NCI-H1930 (cell line): ENCODE data around the gene KCTD7.
"Not testable (repeated sequence)": the region's sequence is repeated elsewhere in the genome, so short reads cannot be mapped to it uniquely, and the experiment has no call there.

ENCODE experiments used
- DNase-seq, 2 experiments: peaks; one replicate each; lab custom pipeline; 2025; lab: John Stamatoyannopoulos, UW

The KCTD7 gene

DNA sequence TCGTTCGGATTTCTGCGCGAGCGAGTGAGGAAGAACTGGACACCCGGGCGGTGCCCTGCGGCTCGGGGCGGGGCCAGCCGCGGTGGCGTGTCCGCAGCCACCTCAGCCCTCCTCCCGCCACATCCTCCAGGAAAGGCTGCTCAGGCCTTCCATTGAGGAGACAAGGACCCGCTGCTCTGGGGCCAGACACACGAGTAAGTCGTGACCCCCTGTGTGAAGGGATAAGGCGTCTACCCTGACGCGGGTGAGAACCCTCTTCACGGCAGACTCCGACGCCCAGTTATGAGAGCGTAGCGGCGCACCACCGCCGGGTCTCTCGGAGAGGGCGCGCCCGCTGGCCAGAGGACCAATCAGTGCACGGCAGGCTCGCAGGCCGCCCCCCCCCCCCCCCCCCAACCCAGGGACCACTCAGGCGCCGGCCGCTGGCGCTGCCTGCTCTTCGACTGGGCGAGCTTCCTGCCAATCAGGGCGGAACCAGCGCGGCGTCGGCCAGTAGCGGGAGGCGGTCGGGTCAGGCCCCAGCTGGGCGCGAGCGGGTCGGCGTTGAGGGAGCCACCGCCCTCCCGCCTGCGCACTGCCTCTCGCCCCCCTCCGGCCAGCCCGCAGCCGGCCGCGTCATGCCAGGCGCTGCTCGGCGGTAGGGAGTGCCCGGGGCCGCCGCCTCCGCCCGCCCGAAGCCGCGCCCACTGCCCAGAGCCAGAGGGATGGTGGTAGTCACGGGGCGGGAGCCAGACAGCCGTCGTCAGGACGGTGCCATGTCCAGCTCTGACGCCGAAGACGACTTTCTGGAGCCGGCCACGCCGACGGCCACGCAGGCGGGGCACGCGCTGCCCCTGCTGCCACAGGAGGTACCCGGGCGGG, at the start of gene KCTD7:
Gene KCTD7, plus strand, starts transcription at position 521 of the 861 bp plus-strand sequence. Its CDS starts 184 bp downstream, at position 705.
- DNase-seq, result peak; percentile 96 to 99

- DNase-seq, result not testable (repeated sequence)
These were observed 48.3 kb upstream of the KCTD7 start for GRCh38 chr7:66580380-66580779.

DNA sequence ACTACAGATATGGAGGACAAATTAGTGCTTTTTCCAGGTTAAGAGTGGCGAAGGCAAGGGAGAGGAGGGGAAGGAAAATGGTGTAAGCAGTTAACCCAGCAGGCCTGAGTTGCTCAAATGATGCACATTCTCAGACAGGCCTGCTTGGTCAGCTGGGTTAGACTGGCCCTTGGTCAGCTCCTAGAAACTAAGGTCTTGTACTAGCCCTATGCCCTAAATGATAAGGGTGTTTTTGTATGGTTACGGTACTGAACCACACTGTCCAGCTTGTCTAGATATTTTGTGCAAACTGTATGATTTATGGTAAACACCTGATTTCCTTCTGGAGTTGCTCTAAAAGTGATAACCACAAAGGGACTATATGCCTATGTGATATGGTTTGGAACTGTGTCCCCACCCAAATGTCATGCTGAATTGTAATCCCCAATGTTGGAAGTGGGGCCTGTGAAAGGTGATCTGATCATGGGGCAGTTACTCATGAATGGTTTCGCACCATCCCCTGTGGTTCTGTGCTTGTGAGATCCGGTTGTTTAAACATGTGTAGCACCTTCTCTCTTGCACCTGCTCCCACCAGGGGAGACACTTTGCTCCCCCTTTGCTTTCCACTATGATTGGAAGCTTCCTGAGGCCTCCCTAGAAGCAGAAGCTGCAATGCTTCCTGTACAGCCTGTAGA, 45.7 kb upstream of the KCTD7 start:
- DNase-seq, result not testable (repeated sequence)

- no peak for DNase-seq
These were observed 45.1 kb upstream of the KCTD7 start for GRCh38 chr7:66583490-66584110.

DNA sequence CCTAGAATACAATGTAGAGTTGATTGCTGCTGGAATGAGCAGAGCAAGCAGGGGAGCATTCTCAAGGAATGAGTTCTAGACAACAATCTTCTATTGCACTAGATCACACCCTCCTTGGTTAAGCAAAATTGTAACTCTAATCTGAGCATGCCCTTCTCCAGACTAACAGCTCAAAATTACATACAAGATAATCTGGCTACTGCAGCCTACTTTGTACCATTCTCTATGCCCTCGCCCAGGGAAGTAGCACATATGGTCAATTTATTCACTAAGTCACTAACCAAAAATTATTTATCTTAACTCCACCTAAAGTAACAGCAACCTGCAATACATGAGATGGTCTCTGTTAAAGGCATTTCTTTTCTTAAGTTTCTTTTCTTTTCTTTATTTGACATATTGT, 42.5 kb upstream of the KCTD7 start:
- no peak for DNase-seq

DNA sequence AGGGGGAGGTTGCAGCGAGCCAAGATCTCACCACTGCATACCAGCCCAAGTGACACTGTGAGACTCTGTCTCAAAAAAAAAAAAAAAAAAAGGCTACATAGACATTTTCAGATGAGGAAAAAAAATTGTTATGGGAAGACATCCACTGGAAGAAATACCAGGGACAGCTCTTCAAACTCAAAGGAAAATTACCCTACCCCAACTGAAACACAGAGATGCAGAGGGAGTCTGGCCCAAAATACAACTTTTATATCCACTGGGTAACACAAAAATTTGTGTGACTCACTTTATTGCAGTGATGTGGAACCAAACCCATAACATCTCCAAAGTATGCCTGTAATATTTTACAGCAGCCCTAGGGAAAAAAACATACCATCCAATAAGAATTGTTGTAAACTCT, 40.5 kb upstream of the KCTD7 start:
- not testable (repeated sequence) for DNase-seq

GRCh38 chr7:66588856-66589570, 39.7 kb upstream of the KCTD7 start:
- not testable (repeated sequence) for DNase-seq

- DNase-seq, result not testable (repeated sequence)
These were observed 38.2 kb upstream of the KCTD7 start for GRCh38 chr7:66590302-66591057.

GRCh38 chr7:66591058-66591798, 37.5 kb upstream of the KCTD7 start:
- not testable (repeated sequence) for DNase-seq

DNA sequence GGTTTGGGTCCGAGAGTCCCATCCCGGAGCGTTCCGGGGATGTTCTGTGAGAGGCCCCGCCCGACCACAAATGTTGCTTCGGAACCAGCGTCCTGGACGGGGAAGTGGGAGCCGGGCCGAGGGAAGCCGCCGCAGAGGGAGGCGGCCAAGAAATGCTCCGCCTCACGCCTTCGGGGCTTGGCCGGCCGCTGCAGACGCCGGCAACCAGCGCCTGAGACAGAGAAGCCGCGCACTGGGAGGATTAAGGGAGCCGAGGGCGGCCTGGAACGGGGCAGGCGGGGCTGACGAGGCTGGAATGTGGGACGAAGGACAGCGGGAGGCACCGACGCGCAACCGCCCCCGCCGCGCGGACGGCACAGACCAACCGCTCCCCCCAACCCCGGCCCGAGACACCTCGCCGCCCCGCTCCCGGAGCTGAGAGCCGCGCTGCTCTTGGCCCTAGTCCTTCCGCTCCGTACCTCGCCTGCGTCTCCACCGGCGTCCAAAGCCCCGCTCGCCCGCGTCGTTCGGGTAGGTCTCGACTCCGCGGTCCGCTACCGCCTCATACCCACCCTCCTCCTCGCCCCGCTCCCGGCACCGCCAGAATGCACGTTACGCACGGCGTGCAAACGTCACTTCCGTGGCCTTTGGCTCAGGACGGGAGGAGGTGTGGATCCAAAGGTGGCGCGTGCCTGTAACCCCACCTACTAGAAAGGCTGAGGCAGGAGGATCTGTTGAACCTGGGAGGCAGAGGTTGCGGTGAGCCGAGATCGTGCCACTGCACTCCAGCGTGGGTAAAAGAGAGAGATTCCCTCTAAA, 36.7 kb upstream of the KCTD7 start:
- peak; percentile 89 to 94 for DNase-seq

DNA sequence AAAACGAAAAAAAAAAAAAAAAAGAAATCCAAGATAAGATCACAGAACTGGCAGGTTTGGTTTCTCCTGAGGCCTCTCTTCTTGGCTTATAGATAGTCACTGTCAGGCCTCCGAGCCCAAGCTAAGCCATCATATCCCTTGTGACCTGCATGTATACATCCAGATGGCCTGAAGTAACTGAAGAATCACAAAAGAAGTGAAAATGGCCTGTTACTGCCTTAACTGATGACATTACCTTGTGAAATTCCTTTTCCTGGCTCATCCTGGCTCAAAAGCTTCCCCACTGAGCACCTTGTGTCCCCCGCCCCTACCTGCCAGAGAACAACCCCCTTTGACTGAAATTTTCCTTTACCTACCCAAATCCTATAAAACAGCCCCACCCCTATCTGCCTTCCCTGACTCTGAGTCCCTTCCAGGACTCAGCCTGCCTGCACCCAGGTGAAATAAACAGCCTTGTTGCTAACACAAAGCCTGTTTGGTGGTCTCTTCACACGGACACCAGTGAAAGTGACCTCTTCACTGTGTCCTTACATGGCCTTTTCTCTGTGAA, 36.0 kb upstream of the KCTD7 start:
- DNase-seq, result not testable (repeated sequence)

DNA sequence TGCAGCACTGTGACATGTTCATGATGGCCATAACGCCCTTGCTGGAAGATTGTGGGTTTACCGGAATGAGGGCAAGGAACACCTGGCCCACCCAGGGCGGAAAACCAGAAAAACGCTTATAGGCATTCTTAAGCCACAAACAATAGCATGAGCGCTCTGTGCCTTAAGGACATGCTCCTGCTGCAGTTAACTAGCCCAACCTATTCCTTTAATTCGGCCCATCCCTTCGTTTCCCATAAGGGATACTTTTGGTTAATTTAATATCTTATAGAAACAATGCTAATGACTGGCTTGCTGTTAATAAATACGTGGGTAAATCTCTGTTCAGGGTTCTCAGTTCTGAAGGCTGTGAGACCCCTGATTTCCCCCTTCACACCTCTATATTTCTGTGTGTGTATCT, 34.6 kb upstream of the KCTD7 start:
- DNase-seq, result not testable (repeated sequence)

DNA sequence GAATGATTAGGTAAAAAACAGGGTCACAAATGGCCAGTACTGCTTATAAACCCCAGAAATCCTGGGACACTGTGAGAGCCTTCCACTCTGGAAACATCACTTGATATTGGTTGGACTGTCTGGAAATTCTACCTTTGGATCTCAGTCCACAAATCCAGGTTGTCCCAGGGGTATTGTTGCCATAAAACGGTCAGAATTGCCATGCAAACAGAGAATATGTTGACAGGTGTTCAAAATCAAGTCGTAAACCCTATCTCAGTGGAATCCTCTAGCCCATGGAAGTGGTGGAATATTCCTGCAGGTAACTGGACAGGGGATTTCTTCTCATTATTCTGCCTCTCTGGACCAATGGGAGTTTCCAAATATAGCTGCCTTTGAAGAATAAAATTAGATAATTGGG, 31.2 kb upstream of the KCTD7 start:
- DNase-seq, result peak in 1 of 2 experiments; percentile 61

GRCh38 chr7:66602159-66602558, 26.5 kb upstream of the KCTD7 start:
- DNase-seq, result no peak

GRCh38 chr7:66604198-66604597, 24.5 kb upstream of the KCTD7 start:
- DNase-seq, result no peak

DNA sequence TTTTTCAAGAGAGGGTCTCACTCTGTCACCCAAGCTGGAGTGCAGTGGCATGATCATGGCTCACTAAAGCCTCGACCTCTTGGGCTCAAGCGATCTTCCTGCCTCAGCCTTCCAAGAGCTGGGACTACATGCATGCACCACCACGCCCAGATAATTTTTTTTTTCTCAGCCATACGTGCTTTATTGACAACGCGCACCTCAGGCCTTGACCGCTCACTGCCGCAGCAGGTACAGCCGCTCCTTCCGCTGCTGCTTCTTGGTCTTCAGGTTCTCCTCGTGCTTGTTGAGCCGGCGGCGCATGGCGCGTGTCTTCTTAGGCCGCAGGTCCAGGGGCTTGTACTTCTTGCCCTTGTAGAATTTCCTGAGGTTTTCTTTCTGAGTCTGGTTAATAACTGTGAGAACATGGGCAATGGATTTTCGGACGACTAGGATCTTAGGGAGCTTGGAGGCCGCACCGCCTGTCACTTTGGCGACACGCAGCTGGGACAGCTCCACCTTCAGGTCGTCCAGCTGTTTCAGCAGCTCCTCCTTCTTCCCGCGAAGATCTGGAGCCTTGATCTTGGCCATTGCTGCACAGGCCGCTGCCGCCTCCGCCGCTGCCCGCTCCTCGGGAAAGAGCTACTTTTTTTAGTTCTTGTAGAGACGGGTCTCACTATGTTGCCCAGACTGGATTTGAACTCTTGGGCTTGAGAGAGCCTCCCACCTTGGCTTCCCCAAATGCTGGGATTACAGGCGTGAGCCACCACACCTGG, 22.0 kb upstream of the KCTD7 start:
- not testable (repeated sequence) for DNase-seq

DNA sequence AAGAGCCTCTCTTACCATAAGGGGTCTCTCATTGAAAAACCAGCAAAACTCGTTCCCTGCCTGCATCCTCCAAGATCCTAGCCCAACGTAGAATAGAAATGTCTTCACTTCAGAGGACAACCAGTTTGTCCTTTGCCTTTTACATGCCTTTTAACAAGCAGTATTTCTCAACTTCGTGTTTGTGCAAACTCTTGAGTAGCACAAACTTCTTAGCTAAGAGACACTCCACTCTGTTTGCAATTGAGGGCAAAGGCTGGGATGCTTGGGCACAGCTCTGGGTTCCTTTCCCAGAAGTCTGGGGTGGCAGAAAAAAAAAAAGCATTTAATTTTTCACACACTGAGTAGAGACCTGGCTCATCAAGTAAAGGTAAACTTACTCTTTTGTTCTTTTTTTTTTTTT, 19.5 kb upstream of the KCTD7 start:
- DNase-seq, result no peak

GRCh38 chr7:66614596-66614995, 14.1 kb upstream of the KCTD7 start:
- not testable (repeated sequence) for DNase-seq

DNA sequence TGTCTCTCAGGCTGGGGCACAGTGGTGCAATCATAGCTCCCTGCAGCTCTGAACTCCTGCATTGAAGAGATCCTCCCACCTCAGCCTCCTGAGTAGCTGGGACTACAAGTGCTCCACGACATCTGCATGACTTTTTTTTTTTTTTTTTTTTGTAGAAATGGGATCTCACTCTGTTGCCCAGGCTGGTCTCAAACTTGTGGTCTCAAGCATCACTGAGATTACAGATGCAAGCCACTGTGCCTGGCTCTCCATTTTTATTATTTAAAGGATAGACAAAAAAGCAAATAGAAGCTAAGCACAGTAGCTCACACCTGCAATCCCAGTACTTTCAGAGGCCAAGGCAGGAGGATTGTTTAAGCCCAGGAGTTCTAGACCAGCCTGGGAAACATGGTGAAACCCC, 13.0 kb upstream of the KCTD7 start:
- no peak for DNase-seq
